Kidney capillary endothelial cell (primary cell): ENCODE measurements around the gene TMEM255B.
"Not testable (repeated sequence)": the region's sequence is repeated elsewhere in the genome, so short reads cannot be mapped to it uniquely, and the experiment has no call there.

ENCODE experiments used
- DNase-seq: peaks from one replicate; pipeline ENCODE4 v3.0.0-alpha.2; 2018; ENCODE audit warnings: low spot score

The TMEM255B gene

DNA sequence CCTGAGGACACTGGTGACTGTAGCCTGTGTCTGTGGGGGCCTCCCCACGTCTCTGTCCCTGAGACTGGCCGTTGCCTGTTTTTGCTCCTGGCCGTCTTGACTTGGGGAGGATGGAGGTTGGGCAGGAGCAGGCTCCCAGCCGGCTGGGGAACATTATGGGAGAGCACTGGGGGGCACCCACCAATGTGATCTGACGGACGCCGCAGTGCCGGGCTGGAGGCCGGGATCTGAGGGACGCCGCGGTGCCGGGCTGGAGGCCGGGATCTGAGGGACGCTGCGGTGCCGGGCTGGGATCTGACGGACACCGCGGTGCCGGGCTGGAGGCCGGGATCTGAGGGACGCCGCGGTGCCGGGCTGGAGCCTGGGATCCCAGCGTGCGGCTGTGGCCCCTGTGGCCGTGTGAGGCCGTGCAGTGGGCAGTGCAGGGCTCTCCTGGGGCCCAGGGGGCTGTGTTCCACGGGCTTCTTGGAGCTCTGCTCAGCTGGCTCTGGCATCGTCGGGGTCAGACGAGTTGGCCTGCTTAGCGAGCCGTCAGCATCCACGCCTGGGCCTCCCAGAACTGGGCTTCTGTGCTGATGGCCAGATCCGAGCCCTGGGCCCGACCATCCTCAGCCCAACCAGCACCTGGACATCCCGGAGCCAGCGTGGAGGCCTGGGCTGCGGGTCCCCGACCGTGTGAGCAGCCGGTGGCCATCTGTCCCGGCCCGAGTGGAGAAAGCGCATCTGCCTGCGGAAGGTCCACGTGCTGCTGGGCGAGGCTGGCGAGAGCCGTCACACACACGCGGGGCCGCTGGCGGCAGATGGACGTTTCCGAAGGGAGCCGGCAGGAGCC is 59.0 kb downstream of the TMEM255B start:
- no peak for DNase-seq

DNA sequence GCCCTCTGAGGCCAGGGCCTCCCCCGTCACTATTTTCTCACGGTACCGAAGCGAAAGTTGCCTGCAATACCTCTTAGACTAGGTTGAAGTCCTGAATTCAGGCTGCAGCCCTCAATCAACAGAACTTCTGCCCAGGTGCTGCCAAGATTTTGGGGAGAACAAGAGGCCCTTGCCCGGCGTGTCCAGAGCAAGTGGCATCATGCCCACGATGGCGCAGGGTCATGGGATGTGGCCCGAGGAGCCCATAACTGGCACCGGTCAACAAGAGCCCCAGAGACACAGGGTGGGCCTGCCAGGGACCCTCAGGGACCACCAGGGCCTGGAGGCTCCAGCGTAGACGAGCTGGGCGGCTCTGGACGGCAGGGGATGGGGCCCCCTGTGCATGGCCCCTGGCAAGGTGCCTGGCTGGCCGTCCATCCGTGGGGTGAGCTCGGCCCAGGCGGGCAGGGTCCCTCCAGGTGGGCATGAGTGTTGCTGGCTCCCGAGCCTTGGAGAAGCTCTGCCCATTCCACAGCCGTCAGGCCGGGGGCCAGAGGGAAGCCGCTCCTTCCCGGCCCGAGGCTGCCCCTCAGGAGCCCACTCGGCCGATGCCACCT is 59.8 kb downstream of the TMEM255B start:
- DNase-seq: no peak

DNA sequence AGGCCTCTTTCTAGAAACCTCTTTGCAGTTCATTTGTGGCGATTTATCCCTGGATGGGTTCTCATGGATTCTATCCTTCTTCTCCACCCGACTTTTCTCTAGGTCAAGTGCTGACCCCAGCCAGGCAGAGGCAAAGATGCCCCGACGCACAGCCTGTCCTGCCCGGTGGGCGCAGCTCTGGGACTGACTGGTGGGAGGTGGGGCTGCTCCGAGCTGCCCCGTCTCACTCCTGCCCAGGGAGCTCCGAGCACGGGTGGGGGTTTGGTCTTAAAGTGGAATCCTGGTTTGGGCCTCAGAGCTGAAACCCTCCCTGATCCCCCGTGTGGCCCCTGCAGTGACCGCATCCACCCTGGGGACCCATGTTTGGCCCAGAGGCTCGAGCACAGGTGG is 60.3 kb downstream of the TMEM255B start:
- no peak for DNase-seq

DNA sequence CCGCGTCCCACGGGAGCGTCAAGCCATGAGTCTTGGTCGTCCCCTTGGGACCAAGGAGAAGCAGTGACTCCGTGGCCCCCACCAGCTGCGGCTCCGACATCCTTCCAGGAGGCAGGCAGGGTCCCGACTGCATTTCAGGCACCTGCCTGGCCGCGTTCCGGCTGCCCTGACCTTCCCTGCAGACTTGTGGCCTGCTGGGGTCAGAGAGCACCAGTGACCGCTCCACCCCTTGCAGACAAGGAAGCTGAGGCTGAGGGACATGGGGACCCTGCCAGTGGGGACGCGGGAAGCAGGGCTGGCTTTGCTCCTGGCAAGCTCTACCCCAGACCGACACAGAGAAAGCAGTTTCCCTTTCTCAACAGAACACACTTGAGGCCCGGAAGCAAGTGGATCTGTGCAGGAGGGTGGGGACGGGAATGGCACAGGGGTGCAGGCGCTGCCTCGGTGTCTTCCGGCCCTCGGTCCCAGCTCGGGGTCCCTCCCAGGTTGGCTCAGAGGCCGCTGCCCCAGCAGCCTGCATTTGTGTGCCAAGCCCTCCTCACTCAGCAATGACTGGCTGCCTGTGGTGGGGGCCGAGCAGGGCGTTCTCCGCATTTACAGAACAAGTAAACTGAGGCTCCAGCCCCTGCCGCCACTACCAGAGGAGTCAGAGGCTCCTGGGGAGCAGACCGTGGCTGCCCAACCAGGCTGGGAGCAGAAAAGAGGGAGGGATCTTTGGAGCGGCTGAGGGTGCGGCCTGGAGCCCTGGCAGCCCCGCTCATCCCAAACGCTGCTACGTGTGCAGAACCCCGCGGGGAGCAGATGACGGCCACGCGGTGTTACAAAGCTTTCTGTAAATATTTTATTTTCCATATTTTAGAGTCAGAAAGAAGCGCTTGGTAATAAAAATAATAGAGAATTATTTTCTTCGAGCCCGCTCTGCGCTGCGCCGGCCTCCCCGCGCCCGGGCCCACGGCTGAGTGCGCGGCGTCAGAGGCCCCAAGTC is 61.0 kb downstream of the TMEM255B start:
- no peak for DNase-seq

DNA sequence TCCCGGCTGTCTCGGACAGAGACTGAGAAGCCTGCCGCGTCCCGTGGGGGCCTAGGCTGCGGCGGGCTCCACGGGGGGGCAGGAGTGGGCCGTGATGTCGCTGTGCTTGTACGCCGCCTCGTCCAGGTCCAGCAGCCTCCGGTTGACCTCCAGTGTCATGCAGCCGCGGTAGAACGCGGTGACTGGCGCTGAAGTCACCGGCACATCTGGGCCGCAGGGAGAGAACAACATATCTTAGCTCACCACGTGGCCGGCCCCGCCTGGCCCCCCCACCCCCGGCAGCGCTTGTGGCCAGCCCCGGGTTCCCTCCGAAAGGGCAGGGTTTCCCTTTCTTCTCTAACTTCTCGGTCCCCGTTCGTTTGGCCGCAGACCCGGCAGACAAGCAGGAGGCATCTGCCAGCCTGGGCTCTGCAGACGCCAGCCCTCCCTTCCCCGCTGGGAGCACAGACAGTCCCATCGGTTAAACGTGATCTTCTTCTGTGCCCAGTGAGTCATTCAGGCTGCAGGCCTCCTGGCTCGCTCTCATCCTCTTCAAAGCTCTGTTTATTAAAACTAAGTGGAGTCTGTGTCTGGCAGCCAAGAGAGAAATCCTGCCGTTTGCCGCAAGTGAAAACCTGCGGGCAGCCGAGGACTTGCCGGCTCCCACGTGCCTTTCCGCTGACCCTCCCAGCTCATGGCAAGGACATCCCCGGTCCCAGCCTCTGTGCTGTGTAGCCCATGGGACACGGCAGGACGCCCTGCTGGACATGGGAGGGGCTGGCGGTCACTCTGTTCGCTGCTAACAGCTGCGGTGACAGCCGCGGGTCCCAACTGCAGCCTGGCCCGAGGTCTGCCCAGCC is 62.0 kb downstream of the TMEM255B start:
- DNase-seq: peak; percentile 84

DNA sequence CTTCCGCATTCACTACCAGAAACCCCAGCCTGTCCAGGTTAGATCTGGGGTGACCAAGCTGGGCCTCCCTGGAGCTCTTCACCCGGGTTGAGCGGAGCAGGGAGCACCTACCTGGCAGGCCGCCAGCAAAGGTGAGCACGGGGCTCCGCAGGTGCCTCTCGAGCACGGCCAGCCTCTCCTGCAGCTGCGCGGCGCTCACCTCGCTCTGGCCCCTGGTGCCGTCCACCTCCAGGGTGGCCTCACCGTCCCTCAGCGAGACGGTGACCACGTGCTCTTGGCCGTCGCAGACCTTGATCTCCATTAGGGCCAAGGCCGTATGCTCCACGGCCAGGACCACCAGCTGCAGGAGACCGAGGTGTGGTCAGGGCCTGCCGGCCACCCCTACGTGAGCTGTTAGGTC is 62.8 kb downstream of the TMEM255B start:
- no peak for DNase-seq

DNA sequence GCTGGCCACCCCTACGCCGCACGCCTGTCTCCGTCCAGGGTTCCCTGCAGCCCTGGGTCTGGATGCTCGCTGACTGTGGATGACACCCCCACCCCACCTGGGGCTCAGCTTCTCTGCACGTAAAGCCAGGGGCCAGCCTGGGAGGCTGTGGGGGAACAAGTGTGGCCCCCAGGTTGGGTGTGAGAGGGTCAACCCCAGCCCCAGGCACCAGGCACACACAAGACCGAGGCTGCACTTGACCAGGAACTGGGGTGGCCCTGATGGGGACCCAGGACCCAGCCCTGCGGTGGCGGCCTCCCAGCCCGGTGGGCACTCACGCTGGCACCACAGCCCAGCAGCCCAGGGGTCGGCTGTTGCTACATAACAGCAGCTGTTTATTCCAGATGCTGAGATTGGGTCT is 63.2 kb downstream of the TMEM255B start:
- no peak for DNase-seq

DNA sequence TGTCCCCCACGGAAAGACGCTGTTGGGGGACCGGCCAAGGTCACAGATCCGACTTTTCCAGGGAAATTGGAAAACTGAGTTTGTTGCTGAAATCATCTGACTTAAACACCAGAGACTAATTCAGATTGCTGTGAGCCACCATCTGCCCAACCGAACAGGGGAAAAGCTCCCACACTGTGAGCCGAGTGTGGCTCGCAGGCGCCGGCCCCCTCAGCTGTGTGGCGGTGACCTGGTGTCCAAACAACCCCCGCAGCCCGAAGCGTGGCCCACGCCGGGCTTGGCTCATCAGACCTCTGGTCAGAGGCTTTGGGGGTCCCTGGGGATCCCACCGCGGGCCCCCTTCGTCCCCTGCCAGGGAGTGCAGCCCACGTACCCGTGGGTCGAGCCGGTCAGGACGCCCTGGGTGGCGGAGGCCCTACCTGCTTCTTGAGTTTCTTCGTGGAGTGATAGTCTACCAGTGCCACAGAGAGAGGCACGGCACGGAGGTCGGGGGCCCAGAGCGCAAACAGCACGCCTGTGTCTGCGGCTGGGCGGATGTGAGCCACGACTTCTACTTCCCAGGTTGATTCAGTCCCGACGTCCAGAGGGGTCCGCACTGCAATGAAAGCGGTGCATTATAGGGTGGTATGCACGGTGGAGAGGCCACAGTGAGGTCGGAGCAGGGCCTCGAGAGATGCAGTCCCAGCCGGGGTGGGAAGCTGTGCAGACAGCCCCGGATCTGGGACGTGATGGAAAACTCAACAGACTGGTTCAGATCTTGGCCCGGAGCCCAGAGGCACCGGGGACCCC is 64.1 kb downstream of the TMEM255B start:
- DNase-seq: no peak

DNA sequence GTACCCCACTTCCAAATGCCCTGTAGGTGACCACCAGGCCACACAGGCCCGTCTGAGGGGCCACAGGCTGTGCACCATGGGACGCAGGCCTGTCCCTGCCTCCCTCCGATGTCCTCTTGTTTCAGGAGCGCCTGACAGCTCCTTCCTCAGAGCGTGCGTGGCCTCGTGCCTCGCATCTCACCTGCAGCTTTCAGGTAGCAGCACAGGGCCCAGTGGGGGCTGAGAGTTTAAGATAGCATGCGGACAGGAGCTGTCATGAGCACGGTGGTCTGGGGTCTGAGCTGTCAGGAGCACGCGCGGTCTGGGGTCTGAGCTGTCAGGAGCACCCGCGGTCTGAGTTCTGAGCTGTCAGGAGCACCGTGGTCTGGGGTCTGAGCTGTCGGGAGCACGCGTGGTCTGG is 64.7 kb downstream of the TMEM255B start:
- no peak for DNase-seq

DNA sequence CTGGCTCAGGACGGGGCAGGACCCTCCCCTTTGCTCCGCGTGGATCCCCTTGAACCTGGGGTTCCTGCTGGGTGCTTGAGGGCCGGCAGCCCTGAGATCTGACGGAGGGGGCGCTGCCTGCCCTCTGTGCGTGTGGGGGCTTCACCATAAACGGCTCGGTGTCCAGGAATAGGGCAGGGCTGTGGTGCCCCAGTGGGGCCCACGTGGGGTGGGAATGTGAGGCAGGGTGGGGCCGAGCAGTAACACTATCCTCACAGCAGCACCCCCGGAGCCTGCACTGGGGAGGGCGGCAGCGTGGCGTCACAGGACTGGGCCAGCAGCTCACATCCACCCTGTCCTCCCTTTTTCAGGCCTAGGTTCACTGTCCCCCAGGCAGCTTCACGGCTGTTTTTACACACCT is 66.8 kb downstream of the TMEM255B start:
- DNase-seq: no peak

DNA sequence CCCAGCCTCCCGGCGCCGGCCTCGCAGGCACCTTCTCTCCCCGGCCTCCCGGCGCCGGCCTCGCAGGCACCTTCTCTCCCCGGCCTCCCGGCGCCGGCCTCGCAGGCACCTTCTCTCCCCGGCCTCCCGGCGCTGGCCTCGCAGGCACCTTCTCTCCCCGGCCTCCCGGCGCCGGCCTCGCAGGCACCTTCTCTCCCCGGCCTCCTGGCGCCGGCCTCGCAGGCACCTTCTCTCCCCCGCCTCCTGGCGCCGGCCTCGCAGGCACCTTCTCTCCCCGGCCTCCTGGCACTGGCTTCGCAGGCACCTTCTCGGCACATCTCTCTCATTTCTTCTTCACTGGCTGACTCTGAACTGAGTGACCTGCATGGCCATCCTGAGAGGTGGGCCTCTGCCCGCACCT is 67.4 kb downstream of the TMEM255B start:
- DNase-seq: not testable (repeated sequence)

DNA sequence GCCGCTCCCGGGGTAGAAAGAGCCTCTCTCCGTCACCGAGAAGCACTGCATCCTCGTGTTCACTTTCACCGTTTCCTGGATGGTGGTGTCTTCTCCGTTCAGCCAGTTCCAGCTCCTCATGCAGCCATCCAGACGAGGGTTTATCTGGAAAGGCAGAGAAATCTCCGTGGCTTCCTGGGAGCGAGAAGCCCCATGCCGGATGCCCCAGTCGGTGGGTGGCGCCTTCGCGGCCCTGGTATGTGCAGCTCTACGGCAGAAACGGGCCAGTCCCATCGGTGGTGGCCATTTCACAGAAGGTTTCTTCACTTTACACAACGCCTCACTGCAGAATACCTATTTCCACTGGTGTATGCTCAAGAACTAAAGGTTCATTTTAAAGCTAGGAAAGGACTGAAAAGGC is 68.0 kb downstream of the TMEM255B start:
- DNase-seq: no peak

DNA sequence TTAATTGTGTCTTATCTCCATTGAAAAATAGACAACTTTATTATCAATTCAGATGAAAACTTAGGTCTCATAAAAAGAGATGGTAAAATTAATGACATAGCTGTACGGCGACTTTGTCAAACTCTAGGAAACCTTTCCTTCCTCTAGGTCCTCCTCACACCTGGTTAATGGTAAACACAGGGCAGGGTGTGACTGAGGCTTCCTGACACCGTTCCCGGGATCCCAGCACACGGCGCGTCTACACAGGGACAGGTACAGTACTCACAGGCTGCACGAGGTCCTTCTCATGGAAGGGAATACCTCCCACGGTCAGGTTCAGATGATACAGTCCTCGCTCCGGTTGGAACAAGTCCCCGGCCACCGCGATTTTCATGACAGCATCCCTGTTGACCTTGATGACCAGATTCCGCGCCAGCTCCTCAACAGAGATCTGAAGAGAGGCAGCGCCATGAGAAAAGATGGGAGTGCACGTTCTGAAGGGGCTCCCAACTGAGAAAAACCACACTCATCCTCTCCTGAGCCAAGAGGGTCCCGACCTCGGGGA is 69.3 kb downstream of the TMEM255B start:
- no peak for DNase-seq

DNA sequence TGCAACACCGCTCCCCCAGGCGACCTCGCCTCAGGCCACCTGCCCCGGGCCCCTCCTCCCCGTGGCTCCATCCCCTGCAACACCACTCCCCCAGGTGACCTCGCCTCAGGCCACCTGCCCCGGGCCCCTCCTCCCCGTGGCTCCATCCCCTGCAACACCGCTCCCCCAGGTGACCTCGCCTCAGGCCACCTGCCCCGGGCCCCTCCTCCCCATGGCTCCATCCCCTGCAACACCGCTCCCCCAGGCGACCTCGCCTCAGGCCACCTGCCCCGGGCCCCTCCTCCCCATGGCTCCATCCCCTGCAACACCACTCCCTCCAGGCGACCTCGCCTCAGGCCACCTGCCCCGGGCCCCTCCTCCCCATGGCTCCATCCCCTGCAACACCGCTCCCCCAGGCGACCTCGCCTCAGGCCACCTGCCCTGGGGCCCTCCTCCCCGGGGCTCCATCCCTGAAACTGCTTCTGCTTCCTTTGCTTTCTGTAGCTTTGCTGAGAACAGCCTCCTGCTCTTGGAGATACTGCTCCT is 71.5 kb downstream of the TMEM255B start:
- DNase-seq: not testable (repeated sequence)

DNA sequence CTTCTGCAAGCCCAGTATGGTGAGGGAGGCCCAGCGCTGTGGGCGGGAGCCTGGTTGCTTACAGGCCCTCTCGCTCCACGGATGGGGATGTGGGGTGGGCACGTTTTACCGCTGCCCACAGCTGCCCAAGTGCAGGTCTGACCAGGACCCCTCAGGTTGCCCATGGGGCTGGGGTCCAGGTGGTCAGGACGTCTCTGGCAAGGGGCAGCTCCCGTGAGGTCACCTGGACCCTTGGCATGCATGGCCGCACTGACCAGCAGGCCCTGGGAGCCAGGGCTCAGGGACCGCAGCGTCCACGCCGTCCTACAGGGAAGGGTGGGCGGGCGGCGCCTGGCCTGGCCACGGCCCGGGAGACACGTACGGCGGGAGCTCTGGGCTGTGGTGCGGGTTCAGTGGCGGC is 72.0 kb downstream of the TMEM255B start:
- no peak for DNase-seq

DNA sequence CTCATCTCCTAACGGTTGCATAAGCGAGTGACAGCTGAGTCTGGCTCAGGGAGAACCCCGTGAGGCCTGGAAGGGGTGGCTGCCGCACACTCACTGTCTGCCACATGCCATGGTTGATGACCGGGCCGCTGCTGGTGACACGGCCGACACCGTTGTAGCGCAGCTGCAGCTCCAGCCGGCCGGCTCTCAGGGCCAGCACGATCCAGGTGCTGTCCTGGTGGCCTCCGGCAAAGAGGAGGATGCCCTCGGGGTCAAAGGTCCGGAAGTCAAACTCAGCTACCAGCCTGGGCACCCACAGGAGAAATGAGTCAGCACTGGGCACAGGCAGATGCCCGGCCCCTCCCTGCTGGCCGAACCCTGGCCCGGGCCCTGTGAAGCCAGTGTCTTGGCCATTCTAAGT is 73.2 kb downstream of the TMEM255B start:
- no peak for DNase-seq

DNA sequence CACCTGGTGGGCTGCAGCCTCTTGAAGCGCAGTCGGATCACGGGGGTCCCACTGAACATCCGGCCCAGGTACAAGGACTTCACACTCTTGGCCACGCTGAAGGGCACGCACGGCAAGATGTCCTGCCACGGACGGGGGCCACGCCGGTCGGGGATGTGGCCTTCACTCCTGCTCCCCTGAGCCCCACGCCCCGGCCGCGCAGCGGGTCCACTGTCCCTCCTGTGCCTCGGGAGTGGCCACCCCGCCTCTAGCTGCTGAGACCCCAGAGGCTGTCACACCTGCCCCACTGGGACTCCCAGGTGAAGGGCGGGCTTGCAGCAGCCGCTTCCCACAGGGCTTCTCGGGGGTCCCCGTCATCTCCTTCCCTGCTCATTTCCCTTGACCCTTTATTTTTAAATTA is 73.6 kb downstream of the TMEM255B start:
- no peak for DNase-seq

DNA sequence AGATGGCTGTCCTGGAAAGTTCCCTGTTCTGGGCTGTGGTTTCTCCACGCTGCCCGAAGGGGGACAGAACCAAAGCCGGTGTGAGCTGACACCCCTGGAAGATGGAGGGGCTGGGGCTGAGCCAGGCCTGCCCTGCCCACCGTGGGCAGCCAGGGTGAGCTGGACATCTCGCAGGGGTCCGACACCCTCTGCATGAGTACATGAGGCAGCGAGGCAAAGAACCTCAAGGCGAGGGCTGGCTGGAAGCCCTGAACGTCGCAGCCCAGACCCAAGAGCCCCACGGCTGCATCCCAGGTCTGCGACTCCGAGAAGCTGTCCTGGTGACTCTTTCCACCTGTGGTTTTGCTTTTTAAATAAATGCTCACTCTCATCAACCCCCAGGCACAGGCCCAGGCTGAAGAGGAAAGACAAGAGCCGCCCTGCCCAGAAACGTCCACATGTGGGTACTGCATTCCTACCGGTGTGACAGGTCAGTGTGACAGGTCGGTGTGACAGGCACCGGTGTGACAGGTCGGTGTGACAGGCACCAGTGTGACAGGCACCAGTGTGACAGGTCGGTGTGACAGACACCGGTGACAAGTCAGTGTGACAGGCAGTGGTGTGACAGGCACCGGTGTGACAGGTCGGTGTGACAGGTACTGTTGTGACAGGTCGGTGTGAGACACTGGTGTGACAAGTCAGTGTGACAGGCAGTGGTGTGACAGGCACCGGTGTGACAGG is 74.2 kb downstream of the TMEM255B start:
- no peak for DNase-seq

DNA sequence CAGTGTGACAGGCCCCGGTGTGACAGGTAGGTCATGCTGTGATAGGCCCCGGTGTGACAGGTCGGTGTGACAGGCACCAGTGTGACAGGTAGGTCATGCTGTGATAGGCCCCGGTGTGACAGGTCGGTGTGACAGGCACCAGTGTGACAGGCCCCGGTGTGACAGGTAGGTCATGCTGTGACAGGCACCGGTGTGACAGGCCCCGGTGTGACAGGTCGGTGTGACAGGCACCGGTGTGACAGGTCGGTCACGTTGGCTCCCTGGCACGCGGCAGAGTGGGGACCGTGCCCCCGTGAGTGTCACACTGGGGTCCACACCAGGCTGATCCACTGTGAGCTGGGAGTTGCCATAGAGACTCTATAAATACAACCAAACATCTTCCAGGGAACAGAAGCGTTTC is 75.0 kb downstream of the TMEM255B start:
- not testable (repeated sequence) for DNase-seq
